GM04503 (cell line): Measurements from ENCODE around the gene GUK1.

Source experiments
- DNase-seq: peaks from one replicate; pipeline ENCODE4 v3.0.0-alpha.2; 2012; ENCODE audit warnings: low read depth

The GUK1 gene

GRCh38 chr1:228131766-228132165 is 8.3 kb upstream of the GUK1 start:
- no peak for DNase-seq

DNA sequence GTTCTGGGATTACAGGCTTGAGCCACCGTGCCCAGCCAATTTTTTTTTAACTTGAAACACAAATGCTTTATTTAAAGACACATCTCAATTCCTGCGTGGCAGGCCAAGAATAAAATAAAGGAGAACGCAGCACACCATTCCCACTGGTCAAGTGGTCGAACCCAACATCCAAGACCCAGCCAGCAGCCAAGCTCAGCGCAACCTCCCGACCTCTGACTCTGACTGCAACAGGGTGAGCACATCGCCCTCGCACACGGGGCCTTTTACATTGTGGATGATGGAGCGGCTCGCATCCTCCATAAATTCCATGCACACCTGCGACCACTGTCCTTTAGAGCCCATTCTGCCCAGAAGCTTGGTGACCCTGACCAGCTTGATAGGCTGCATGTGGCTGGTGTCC is 5.5 kb upstream of the GUK1 start:
- DNase-seq: no peak

DNA sequence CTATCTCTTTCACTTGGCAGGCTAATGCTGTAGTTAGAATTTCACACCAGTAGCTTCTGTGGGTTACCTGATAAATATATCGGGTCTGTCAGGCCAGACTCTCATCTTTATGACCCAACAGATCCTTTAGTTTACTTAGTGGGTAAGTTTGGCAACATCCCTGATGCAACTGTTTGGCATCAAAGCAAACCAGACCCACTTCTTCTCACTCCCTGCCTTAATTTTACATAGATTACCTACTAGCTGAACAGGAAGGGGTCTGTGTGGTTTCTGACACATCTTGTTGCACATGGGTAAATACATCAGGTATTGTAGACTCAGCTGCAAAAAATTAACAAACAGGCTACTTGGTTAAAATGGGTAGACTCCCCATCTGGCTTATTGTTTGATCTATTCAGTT is 3.2 kb upstream of the GUK1 start:
- no peak for DNase-seq

- no peak for DNase-seq
Measured at GRCh38 chr1:228139406-228139930, 611 bp upstream of the GUK1 start.

DNA sequence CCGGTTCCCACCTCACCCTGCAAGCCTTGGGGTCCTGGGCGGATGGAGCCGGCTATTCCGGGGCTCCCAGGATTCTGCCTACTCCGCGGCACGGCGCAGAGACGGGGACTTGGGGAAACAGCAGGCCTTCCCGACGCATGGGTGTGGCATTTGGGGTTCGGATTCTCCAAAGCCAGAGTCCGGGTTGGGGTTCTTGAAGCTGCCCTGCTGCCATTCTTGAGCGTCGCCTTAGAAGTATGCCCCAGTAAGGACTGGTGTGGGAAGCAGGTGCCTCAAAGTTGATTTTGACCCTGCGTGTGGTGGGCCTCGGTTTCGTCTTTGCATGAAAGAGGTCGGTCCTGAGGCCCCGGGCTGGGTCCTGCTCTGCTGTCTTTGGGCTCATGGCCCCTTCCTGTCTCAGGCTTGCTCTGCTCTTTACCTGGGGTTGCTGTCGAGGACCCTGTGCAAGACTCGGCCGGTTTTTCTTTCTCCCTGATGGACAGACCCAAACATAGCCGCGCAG is 696 bp downstream of the GUK1 start:
- no peak for DNase-seq

- DNase-seq: no peak
Measured at GRCh38 chr1:228141226-228142044, 1.4 kb downstream of the GUK1 start.

DNA sequence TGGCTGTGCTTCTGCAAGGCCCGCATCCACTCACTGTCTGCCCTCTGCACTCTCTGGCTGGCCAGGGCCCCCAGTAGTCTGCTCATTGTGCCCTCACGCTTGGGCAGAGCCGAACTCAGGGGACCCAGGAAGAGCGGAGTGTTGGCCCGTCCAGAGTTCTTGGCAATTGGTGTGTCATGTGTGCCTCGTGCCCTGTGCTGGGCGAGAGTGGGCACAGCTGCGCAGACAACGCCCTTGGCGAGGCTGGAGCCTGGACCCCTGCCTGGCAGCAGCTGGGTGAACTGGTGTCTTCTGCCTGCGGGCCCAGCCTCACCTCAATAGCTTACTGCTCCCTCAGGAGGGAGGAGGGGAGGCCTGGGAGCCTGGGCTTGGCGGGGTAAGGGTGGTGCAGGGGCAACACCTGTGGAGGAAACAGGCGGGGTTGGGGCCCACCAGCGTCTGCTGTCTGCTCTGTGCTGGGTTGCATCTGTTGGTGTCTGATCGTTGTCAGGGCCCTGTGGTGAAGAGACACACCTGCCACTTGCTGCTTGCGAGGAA is 2.1 kb downstream of the GUK1 start:
- DNase-seq: no peak

DNA sequence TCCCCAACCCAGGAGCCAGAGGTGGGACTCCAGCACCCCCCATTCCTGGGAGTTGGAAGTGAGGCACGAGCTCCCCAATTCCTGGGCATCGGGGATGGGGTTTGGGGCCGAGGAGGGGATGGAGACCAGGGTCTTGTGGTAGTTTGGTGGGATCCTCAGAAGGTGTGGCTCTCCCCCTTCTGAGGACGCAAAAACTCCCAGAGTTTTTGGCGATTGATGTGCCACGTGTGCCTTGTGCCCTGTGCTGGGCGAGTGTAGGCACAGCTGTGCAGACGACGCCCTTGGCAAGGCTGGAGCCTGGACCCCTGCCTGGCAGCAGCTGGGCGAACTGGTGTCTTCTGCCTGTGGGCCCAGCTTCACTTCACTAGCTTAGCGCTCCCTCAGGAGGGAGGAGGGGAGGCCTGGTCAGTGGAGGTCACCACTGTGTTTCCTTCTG is 2.6 kb downstream of the GUK1 start:
- DNase-seq: no peak

DNA sequence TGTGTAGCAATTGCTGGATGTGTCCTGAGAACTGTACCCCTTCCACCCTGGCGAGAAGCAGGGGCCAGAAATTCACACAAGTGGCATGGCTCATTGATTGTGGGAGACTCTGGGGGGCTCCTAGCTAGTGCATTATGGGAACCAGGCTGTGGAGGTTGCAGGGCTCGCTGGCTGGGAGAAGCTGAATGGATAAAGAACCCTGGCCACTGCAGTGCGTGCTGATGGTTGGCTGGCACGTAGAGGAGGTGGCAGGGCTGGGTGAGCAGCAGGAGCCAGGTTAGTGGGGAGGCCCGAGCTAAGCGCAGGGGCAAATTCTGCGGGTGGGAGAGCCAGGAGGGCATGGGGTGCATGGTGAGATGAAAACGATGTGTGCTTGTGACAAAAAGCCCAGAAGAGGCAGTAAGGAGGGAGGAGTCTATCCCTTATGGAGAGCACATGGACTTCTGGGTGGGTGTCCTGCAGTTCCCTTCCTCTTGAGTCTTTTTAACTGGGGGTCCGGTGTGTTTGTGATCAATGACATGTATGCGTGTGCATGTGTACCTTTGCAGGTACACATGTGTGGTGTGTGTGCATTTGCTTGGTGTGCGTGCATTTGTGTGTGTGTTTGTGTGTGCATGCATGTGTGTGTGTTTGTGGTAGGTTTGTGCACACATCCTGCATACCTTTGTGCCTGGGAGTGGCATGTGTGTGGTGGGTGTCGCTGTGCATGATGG is 3.6 kb downstream of the GUK1 start:
- no peak for DNase-seq

- no peak for DNase-seq
Measured at GRCh38 chr1:228144193-228144992, 4.3 kb downstream of the GUK1 start.

DNA sequence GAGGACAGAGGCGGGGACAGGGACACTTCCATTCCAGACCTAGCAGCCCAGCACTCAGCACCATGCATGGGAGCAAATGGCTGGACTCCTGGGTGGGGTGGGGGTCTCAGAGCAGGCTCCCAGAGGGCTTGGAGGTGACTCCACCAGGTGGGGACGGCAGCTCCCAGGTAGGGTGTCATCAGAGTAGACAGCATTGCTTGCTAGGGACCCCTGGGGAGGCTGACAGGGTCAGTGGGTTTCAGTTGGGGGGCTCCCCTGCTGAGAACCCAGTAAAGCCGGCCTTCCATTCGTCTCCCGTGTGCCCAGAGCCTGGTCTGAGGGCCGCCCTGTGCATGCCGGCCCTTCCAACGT is 4.9 kb downstream of the GUK1 start:
- DNase-seq: no peak

GRCh38 chr1:228145463-228146416 is 5.7 kb downstream of the GUK1 start:
- DNase-seq: no peak

- DNase-seq: no peak
Measured at GRCh38 chr1:228146417-228147150, 6.5 kb downstream of the GUK1 start.

GRCh38 chr1:228147151-228147693 is 7.1 kb downstream of the GUK1 start:
- DNase-seq: no peak

GRCh38 chr1:228147768-228148167 is 7.7 kb downstream of the GUK1 start:
- DNase-seq: no peak

GRCh38 chr1:228148196-228148861 is 8.2 kb downstream of the GUK1 start:
- no peak for DNase-seq

DNA sequence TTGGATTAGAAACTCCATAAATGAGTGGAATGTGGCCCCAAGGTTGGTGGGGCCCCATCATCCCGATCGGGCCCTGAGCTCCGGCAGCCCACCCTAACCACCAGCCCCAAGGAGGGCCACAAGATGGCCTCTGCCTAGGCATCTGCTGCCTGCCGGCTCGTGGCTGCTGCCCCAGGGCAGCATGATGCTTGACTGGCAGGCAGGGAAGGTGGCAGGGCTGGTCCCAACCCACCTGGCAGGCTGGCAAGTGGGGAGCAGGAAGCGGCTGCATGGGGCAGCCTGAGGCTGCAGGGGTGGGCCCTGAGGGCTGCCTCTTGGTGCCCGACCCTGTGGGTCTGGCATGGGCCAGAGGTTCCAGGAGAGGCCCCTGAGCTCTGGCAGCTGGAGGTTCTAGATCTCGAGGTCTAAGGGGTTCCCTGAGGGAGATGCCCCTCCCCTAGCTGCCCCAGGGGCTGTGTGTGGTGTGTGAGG is 8.9 kb downstream of the GUK1 start:
- no peak for DNase-seq

- no peak for DNase-seq
Measured at GRCh38 chr1:228149406-228150119, 9.5 kb downstream of the GUK1 start, which contains the start of gene GJC2. GJC2 (plus strand) TSS chr1:228149930; CDS start chr1:228157759, 7,829 bp downstream.

DNA sequence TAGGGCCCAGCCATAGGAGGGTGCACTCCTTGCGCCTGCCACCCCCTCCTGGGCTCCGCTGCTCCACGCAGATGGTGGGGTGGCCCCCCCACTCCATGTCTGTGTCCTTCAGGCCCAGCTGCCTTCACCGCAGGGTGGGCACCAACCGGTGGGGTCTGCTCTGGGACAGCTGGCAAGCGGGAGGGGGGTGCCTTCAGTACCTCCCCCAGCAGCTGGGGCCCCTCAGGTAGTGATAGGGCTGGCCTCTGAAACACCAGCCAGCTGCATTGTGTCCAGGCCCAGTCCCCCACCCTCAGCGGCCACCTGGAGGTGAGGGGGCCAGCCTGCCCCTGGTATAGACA is 10.0 kb downstream of the GUK1 start:
- DNase-seq: no peak
